ENCODE measurements around the gene BDP1.
"Not testable (repeated sequence)": the region's sequence is repeated elsewhere in the genome, so short reads cannot be mapped to it uniquely, and the experiment has no call there.

GRCh38 chr5:71426686-71427474 lies 28.6 kb upstream of the BDP1 start:
- TF ChIP-seq, protein P1, sequence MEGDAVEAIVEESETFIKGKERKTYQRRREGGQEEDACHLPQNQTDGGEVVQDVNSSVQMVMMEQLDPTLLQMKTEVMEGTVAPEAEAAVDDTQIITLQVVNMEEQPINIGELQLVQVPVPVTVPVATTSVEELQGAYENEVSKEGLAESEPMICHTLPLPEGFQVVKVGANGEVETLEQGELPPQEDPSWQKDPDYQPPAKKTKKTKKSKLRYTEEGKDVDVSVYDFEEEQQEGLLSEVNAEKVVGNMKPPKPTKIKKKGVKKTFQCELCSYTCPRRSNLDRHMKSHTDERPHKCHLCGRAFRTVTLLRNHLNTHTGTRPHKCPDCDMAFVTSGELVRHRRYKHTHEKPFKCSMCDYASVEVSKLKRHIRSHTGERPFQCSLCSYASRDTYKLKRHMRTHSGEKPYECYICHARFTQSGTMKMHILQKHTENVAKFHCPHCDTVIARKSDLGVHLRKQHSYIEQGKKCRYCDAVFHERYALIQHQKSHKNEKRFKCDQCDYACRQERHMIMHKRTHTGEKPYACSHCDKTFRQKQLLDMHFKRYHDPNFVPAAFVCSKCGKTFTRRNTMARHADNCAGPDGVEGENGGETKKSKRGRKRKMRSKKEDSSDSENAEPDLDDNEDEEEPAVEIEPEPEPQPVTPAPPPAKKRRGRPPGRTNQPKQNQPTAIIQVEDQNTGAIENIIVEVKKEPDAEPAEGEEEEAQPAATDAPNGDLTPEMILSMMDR (conservative IDR thresholded peaks at IDR 0.05), result not testable (repeated sequence)
- TF ChIP-seq EZH2 (IDR thresholded peaks at IDR 0.05; ENCODE audit: low read depth), result not testable (repeated sequence)
